GM15510 (cell line): ENCODE data around the gene CHRNA4.

Experiments used
- POLR2A ChIP-seq: IDR thresholded peaks from 3 replicates; pipeline ENCODE4 v1.6.1; 2011; ENCODE audit warnings: borderline replicate concordance; ENCODE audit not compliant: insufficient read length; ENCODE audit errors: extremely low read depth

Gene CHRNA4

DNA sequence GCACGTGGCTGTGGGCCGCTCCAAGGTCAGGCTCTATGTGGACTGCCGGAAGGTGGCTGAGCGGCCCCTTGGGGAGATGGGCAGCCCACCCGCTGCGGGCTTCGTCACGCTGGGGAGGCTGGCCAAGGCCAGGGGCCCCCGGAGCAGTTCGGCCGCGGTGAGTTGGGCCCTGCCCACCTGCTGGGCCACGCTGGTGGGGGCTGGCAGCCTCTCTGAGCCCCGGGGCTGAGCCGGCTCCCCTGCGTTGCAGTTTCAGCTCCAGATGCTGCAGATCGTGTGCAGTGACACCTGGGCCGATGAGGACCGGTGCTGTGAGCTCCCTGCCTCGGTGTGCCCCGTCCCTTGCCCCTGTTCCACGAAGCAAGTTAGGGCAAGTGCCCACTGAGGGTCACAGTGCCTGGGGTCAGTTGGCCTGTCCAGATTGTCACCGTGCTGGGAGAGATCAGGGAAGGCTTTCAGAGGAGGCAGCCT is 41.1 kb downstream of the CHRNA4 start:
- TF ChIP-seq POLR2A = no peak

DNA sequence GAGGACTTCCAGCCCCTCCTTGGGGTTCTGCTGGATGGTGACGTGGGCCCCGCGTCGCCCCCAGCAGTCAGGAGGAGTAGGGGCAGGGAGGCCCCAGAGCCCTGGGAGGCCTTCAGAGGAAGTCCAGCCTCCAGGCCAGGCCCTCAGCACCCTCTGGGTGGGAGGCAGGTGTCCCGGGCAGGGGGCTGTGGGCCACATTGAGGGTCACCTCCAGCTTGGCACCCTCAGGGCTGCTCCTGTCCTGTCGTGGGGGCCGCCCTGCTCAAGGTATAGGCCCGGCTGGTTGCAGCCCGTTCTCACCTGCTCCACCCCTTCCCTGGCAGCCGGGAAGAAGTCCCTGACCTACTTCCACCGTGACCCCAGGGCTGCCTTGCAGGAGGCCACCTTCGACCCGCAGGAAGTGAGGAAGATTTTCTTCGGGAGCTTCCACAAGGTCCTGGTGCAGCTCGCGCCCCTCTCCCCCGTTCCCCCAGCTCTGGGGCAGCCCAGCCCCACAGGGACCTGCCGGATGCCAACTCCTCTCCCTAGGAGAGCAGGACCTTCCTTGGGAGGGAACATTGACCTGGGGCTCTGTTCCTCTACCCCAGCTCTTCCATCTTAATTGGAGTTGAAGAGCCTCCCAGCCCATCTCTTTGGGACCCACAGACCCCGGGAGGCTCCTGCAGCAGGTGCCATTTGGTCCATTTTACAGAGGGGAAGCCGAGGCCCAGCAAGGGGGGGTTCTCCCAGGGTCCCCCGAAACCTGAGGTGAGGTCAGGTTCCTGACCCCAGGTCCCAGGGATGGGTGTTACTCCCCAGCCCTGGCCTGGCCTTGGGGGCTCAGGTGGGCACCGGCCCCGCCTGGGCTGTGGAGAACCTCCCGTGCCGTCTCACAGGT is 41.7 kb downstream of the CHRNA4 start:
- no peak for TF ChIP-seq POLR2A

DNA sequence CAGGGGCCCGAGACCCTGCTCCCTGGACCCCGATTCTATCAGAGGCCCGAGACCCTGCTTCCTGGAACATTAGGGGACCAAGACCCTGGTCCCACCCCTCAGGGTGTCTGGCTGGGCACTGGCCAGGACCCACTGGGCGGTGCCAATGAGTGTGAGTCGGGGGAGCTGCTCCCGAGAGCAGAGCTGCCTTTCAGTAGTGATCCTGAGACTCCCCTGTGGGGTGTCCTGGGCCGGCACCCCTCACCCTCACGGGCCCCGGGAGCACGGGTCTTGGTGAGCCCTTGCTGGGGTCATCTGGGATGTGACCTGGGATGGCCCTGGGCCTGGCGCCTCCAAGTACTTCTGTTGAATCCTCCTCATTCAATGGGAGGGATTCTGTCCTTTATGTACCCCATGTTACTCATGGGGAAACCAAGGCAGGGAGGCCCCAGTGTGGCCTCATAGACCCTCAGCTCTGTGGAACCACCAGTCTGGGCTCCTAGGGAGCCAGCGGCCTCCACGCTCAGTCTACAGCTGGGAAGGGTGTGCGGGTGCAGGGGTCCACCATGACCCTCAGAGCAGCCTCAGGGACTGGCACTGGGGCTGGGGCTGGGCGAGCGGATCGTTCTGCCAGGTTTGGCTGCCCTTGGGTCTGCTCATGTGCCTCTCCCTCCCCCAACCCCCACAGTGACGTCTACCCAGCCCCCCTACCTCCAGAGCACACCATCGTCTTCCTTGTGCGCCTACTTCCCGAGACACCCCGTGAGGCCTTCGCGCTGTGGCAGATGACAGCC is 42.6 kb downstream of the CHRNA4 start:
- no peak for TF ChIP-seq POLR2A

DNA sequence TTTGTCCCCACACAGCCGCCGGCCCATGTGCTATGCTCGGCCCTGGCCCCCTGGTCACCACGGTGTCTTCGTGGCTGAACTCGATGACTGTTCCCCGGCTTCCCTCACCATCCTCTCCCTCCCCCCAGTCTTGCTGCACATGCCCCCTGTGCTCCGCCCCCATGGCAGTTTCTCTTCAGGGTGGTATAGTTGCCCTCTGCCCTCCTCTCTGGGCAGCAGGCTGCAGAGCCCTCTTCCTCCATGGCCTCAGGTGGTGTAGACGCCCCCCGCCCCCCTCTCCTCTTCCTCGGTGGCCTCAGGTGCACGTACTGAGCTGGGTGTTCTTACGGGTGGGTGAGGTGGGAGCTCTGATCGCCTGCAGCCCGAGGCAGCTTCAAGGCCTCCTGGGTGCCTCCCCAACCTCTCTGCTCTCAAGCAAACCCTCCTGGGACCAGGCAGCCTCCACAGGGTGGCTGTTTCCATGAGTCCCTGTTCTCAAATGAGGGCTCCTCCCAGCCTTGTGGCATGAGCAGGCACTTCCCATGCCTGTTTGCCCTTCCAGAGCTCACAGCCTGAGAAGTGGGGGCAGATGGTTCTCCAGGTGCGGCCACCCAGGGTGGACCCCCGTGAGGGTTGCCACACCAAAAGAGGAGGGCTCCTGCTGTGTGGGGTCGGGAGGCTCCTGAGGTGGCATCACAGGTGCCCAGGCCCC is 43.4 kb downstream of the CHRNA4 start:
- no peak for TF ChIP-seq POLR2A

- no peak for TF ChIP-seq POLR2A
These were observed 44.1 kb downstream of the CHRNA4 start for GRCh38 chr20:63317061-63317460.

DNA sequence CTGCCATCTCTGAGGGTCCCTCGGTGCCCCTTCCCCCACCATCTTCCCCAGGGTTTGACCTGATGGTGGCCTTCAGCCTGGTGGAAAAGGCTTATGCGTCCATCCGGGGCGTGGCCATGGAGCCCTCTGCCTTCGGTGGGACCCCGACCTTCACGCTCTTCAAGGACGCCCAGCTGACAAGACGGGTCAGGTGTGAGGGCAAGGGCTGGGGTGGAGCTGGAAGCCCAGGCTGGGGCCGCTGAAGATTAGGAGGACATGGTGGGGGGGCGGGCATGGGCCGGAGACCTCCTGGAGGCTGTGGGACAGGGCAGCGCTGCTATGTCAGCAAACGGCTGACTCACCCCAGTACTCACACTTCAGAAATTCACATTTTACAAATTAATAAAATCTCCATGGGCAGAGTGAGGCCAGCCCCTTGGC is 44.6 kb downstream of the CHRNA4 start:
- no peak for TF ChIP-seq POLR2A

GRCh38 chr20:63315731-63316491 is 45.2 kb downstream of the CHRNA4 start:
- no peak for TF ChIP-seq POLR2A

DNA sequence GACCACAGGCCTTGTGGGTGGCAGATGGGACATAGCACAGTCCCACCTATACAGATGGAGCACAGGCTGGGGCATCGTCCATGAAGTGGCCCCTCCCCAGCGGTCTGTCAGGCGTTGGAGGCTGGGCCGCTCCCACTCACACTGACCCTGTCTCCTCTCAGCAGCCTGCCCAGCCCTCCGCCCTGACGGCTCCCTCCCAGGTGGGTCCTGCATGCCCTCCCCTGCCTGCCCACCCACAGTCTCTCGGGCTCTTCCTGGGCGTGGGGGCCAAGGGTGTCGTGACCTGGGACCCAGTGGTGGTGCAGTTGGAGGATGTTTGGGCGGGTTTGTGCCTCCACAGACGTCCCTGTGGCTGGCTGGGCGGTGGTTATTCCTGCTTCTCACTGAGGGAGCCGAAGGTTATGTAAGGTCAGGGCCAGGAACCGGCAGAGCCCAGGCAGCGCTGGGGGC is 45.9 kb downstream of the CHRNA4 start:
- TF ChIP-seq POLR2A = no peak

- TF ChIP-seq POLR2A = no peak
These were observed 46.4 kb downstream of the CHRNA4 start for GRCh38 chr20:63314566-63315239.

GRCh38 chr20:63314015-63314471 is 47.1 kb downstream of the CHRNA4 start:
- no peak for TF ChIP-seq POLR2A

GRCh38 chr20:63313349-63314014 is 47.7 kb downstream of the CHRNA4 start:
- no peak for TF ChIP-seq POLR2A

DNA sequence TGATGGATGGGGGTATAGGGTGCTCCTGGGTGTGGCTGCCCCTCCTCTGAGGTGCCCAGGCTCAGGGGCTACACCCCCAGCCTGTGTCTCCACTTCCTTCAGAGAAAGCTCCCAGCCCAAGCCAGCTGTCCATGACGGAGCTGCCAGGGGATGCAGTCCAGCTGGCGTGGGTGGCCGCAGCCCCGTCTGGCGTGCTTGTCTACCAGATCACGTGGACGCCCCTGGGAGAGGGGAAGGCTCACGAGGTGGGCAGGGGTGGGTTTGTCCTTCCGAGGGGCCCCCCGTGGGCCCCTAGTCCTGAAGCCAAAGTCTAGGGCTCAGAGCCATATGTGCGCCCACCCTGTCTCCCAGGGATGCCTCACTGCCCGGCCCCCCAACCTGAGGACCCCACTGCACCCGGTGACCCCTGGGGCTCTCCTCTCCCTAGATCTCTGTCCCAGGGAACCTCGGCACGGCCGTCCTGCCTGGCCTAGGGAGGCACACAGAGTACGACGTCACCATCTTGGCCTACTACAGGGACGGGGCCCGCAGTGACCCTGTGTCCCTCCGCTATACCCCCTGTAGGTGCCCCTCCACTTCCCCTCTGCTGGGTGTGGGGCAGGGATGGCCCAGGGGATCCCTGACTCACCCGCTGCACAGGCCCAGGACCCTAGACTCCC is 48.3 kb downstream of the CHRNA4 start:
- no peak for TF ChIP-seq POLR2A

- no peak for TF ChIP-seq POLR2A
These were observed 48.9 kb downstream of the CHRNA4 start for GRCh38 chr20:63312273-63312672.

DNA sequence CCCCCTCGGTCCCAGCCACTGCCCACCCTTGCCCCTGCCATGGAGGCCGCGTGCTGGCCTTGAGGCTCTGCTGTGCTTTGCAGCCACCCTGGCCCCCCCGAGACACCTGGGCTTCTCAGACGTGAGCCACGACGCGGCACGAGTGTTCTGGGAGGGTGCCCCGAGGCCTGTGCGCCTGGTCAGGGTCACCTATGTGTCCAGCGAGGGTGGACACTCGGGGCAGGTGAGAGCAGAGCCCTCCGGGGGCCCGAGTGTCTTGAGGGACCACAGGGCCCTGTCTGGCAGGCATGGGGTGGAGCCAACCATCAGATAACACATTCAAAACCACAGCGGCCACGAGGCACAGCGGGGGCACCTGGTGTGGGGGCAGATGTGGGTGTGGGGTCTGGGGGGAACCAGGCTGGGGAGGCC is 49.3 kb downstream of the CHRNA4 start:
- TF ChIP-seq POLR2A = no peak
